Measurements from ENCODE around the gene CXCL12. TPM values are rescaled to one million over a fixed set of nuclear protein-coding genes. Genes with fewer than 3 reads are reported as not detected.

Gene CXCL12
- polyA plus RNA-seq, 1 of the 3 experiments (the other 2 are of a cell fraction) = 4.7 TPM

DNA sequence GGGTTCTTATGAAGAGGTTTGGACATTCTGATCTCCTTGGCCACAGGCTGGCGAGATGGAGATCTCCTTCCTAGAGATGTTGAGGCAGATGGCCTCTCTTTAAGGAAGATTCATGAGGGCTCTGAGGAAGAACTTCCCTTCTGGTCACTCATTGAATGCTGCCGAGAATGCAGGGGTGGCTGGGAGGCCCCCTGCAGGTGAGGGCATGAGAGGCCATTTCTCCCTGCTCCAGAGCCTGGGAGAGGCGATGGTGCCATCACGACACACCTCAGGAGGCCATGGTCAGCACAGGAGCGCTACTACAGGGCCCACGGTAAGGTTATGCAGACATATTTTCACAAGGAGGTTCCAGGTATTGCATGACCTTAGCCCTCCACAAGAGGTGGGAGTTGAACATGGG is 40.2 kb downstream of the CXCL12 start:
- no peaks in the 10 kb centered on the region for H3K79me2 ChIP-seq (ENCODE audit: insufficient read depth)
- no peak overlapping the region for H3K4me3 ChIP-seq (ENCODE audit: low read depth in 2 of 2, low read length in 1 of 2)
- no peak overlapping the region for H3K9ac ChIP-seq
- TF ChIP-seq POLR2AphosphoS5 (IDR thresholded peaks at IDR 0.05; ENCODE audit: low read depth, low read length) (no peak), USF2 (IDR thresholded peaks at IDR 0.05; ENCODE audit: borderline replicate concordance, low read depth, low read length) (no peak), NFIC (IDR thresholded peaks at IDR 0.05; ENCODE audit: borderline replicate concordance) (no peak), FOXJ3 (CRISPR knock-in tag; IDR thresholded peaks at IDR 0.05) (no peak), TAF1 (IDR thresholded peaks at IDR 0.05; ENCODE audit: borderline replicate concordance, low read depth, low read length) (no peak), EP300 (IDR thresholded peaks at IDR 0.05; ENCODE audit: borderline replicate concordance in 1 of 2, low read depth in 1 of 2, low read length in 1 of 2) (no peak), ELF1 (IDR thresholded peaks at IDR 0.05) (no peak), RCOR1 (IDR thresholded peaks at IDR 0.05; ENCODE audit: low read length) (no peak), GABPA (IDR thresholded peaks at IDR 0.05; ENCODE audit: low read depth) (no peak)
- TF ChIP-seq, protein P1, sequence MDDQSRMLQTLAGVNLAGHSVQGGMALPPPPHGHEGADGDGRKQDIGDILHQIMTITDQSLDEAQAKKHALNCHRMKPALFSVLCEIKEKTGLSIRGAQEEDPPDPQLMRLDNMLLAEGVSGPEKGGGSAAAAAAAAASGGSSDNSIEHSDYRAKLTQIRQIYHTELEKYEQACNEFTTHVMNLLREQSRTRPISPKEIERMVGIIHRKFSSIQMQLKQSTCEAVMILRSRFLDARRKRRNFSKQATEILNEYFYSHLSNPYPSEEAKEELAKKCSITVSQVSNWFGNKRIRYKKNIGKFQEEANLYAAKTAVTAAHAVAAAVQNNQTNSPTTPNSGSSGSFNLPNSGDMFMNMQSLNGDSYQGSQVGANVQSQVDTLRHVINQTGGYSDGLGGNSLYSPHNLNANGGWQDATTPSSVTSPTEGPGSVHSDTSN (IDR thresholded peaks at IDR 0.05) = no peak
- TF ChIP-seq, protein P2, sequence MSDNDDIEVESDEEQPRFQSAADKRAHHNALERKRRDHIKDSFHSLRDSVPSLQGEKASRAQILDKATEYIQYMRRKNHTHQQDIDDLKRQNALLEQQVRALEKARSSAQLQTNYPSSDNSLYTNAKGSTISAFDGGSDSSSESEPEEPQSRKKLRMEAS (IDR thresholded peaks at IDR 0.05; ENCODE audit: low read depth) = no peak
- ChIA-PET POLR2A (no interaction called here), CTCF (interaction anchor here (1.4 kb wide), 1 partner anchor 655 kb away, joined by 3 read pairs; no protein-coding TSS in a partner anchor)
- no peaks in the 10 kb centered on the region for H3K4me1 ChIP-seq (ENCODE audit: control insufficient read depth in 1 of 2, insufficient read depth in 2 of 2, low read depth in 1 of 2, low read length in 1 of 2)
- H4K20me1 ChIP-seq (ENCODE audit: insufficient read depth) = no peaks in the 10 kb centered on the region
- H3K27ac ChIP-seq (ENCODE audit: low read depth in 2 of 2, low read length in 1 of 2) = no peak overlapping the region
- no peaks in the 10 kb centered on the region for H3K36me3 ChIP-seq (replicated peaks in 1 of 2; ENCODE audit: control insufficient read depth in 1 of 2, insufficient read depth in 2 of 2, low read length in 1 of 2)
- H3K9me3 ChIP-seq = no peaks in the 10 kb centered on the region
- no peaks in the 10 kb centered on the region for H3K27me3 ChIP-seq (ENCODE audit: insufficient read depth)
- no peak overlapping the region for H3K4me2 ChIP-seq
- no peaks in the 10 kb centered on the region for H3F3A ChIP-seq (replicated peaks; ENCODE audit: insufficient read depth)
- H2AFZ ChIP-seq (ENCODE audit: low read depth) = no peak overlapping the region
- no peaks in the 10 kb centered on the region for H3K9me2 ChIP-seq
- DNase-seq = no peak
- WGBS (ENCODE audit: low lambda C conversion rate) = 7% methylated on average over 6 of the region's 6 CpGs

GRCh38 chr10:44343843-44344242 is 41.1 kb downstream of the CXCL12 start:
- Histone ChIP-seq H3K27ac (ENCODE audit: low read depth in 2 of 2, low read length in 1 of 2) (no peak overlapping the region), H3K9ac (no peak overlapping the region), H4K20me1 (ENCODE audit: insufficient read depth) (no peaks in the 10 kb centered on the region), H2AFZ (ENCODE audit: low read depth) (no peak overlapping the region), H3K9me3 (no peaks in the 10 kb centered on the region), H3K4me2 (no peak overlapping the region), H3K4me3 (ENCODE audit: low read depth in 2 of 2, low read length in 1 of 2) (no peak overlapping the region), H3K36me3 (replicated peaks in 1 of 2; ENCODE audit: control insufficient read depth in 1 of 2, insufficient read depth in 2 of 2, low read length in 1 of 2) (no peaks in the 10 kb centered on the region), H3K9me2 (no peaks in the 10 kb centered on the region), H3K4me1 (ENCODE audit: control insufficient read depth in 1 of 2, insufficient read depth in 2 of 2, low read depth in 1 of 2, low read length in 1 of 2) (no peaks in the 10 kb centered on the region), H3K27me3 (ENCODE audit: insufficient read depth) (no peaks in the 10 kb centered on the region), H3F3A (replicated peaks; ENCODE audit: insufficient read depth) (no peaks in the 10 kb centered on the region), H3K79me2 (ENCODE audit: insufficient read depth) (no peaks in the 10 kb centered on the region)
- DNase-seq = no peak
- WGBS (ENCODE audit: low lambda C conversion rate) = 13% methylated on average over 1 of the region's 3 CpGs
- ChIA-PET CTCF (interaction anchor here (1.0 to 1.2 kb wide), 2 partner anchors 12 to 654 kb away, joined by 3 read pairs; no protein-coding TSS in a partner anchor), POLR2A (no interaction called here)
- TF ChIP-seq, protein P3, sequence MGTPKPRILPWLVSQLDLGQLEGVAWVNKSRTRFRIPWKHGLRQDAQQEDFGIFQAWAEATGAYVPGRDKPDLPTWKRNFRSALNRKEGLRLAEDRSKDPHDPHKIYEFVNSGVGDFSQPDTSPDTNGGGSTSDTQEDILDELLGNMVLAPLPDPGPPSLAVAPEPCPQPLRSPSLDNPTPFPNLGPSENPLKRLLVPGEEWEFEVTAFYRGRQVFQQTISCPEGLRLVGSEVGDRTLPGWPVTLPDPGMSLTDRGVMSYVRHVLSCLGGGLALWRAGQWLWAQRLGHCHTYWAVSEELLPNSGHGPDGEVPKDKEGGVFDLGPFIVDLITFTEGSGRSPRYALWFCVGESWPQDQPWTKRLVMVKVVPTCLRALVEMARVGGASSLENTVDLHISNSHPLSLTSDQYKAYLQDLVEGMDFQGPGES (IDR thresholded peaks at IDR 0.05; ENCODE audit: low read depth, low read length) = no peak
- no peak for TF ChIP-seq TAF1 (IDR thresholded peaks at IDR 0.05; ENCODE audit: borderline replicate concordance, low read depth, low read length)
